Measurements from ENCODE around the gene ZFP57. TPM values are rescaled to one million over a fixed set of nuclear protein-coding genes. Genes with fewer than 3 reads are reported as not detected.

Gene ZFP57
- total RNA-seq, 1 experiment from 2014 or later: 0.83 TPM

- H3K4me3 Mint-ChIP-seq (ENCODE audit: low read depth, unreplicated experiment): no peak overlapping the region
- H3K36me3 Mint-ChIP-seq (ENCODE audit: insufficient read depth, unreplicated experiment): no peaks in the 10 kb centered on the region
- H3K27ac Mint-ChIP-seq (ENCODE audit: unreplicated experiment): no peak overlapping the region
- DNase-seq: no peak
- H3K27me3 Mint-ChIP-seq (ENCODE audit: unreplicated experiment): peaks cover 58% of the 10 kb centered on the region
- intact Hi-C loops (cut with micrococcal nuclease; ENCODE audit: unreplicated experiment): no loop called here
- peaks cover 5% of the 10 kb centered on the region for H3K4me1 Mint-ChIP-seq (ENCODE audit: low read depth, unreplicated experiment)
- CTCF ChIA-PET: interaction anchor here (0.8 to 3.4 kb wide), 2 partner anchors 18 to 21 kb away, joined by 3 to 10 read pairs; no protein-coding TSS in a partner anchor
- no peak for TF ChIP-seq CTCF (IDR thresholded peaks at IDR 0.05; ENCODE audit: unreplicated experiment)
- no peaks in the 10 kb centered on the region for H3K9me3 Mint-ChIP-seq (ENCODE audit: low read depth, unreplicated experiment)
- no TSS peak for BruUV-seq (replicated peaks)
Measured at GRCh38 chr6:29671026-29671425, 9.9 kb downstream of the ZFP57 start.

- intact Hi-C loops (cut with micrococcal nuclease; ENCODE audit: unreplicated experiment): no loop called here
- Mint-ChIP-seq H3K9me3 (ENCODE audit: low read depth, unreplicated experiment) (no peaks in the 10 kb centered on the region), H3K27ac (ENCODE audit: unreplicated experiment) (no peak overlapping the region), H3K27me3 (ENCODE audit: unreplicated experiment) (peaks cover 51% of the 10 kb centered on the region), H3K4me1 (ENCODE audit: low read depth, unreplicated experiment) (no peaks in the 10 kb centered on the region), H3K36me3 (ENCODE audit: insufficient read depth, unreplicated experiment) (no peaks in the 10 kb centered on the region), H3K4me3 (ENCODE audit: low read depth, unreplicated experiment) (no peak overlapping the region)
- no TSS peak for BruUV-seq (replicated peaks)
- CTCF ChIA-PET: interaction anchor here (2.9 kb wide), 1 partner anchor 13 kb away, joined by 13 read pairs; no protein-coding TSS in a partner anchor
- TF ChIP-seq CTCF (IDR thresholded peaks at IDR 0.05; ENCODE audit: unreplicated experiment): no peak
- no peak for DNase-seq
Measured at GRCh38 chr6:29667158-29667557, 13.8 kb downstream of the ZFP57 start.

- H3K36me3 Mint-ChIP-seq (ENCODE audit: insufficient read depth, unreplicated experiment): no peaks in the 10 kb centered on the region
- CTCF ChIA-PET: interaction anchor here (2.9 kb wide), 1 partner anchor 13 kb away, joined by 13 read pairs; no protein-coding TSS in a partner anchor
- no peak overlapping the region for H3K4me3 Mint-ChIP-seq (ENCODE audit: low read depth, unreplicated experiment)
- no peak for DNase-seq
- intact Hi-C loops (cut with micrococcal nuclease; ENCODE audit: unreplicated experiment): no loop called here
- BruUV-seq (replicated peaks): no TSS peak
- TF ChIP-seq CTCF (IDR thresholded peaks at IDR 0.05; ENCODE audit: unreplicated experiment): no peak
- no peaks in the 10 kb centered on the region for H3K4me1 Mint-ChIP-seq (ENCODE audit: low read depth, unreplicated experiment)
- peaks cover 47% of the 10 kb centered on the region for H3K27me3 Mint-ChIP-seq (ENCODE audit: unreplicated experiment)
- H3K27ac Mint-ChIP-seq (ENCODE audit: unreplicated experiment): no peak overlapping the region
- no peaks in the 10 kb centered on the region for H3K9me3 Mint-ChIP-seq (ENCODE audit: low read depth, unreplicated experiment)
Measured at GRCh38 chr6:29666826-29667130, 14.2 kb downstream of the ZFP57 start.

- no peaks in the 10 kb centered on the region for H3K9me3 Mint-ChIP-seq (ENCODE audit: low read depth, unreplicated experiment)
- CTCF ChIA-PET: interaction anchor here (2.9 kb wide), 1 partner anchor 12 kb away, joined by 13 read pairs; no protein-coding TSS in a partner anchor
- DNase-seq: no peak
- no peaks in the 10 kb centered on the region for H3K36me3 Mint-ChIP-seq (ENCODE audit: insufficient read depth, unreplicated experiment)
- BruUV-seq (replicated peaks): no TSS peak
- no peaks in the 10 kb centered on the region for H3K4me1 Mint-ChIP-seq (ENCODE audit: low read depth, unreplicated experiment)
- TF ChIP-seq CTCF (IDR thresholded peaks at IDR 0.05; ENCODE audit: unreplicated experiment): no peak
- intact Hi-C loops (cut with micrococcal nuclease; ENCODE audit: unreplicated experiment): no loop called here
- no peak overlapping the region for H3K27ac Mint-ChIP-seq (ENCODE audit: unreplicated experiment)
- H3K4me3 Mint-ChIP-seq (ENCODE audit: low read depth, unreplicated experiment): no peak overlapping the region
- peaks cover 41% of the 10 kb centered on the region for H3K27me3 Mint-ChIP-seq (ENCODE audit: unreplicated experiment)
Measured at GRCh38 chr6:29665942-29666825, 14.8 kb downstream of the ZFP57 start.
